ENCODE measurements around the gene IL10RB. TPM values are rescaled to one million over a fixed set of nuclear protein-coding genes. Genes with fewer than 3 reads are reported as not detected.
"Not testable (repeated sequence)": the region's sequence is repeated elsewhere in the genome, so short reads cannot be mapped to it uniquely, and the experiment has no call there.

Gene IL10RB
- total RNA-seq, 4 donors from 2014 or later = 16.9 to 31.0 (median 20.6) TPM

- no peaks in the 10 kb centered on the region for H3K9me3 ChIP-seq
- TF ChIP-seq POLR2AphosphoS5 (IDR thresholded peaks at IDR 0.05) (no peak), POLR2A (IDR thresholded peaks at IDR 0.05; ENCODE audit: low read depth) (no peak), CTCF (IDR thresholded peaks at IDR 0.05) (no peak), EP300 (IDR thresholded peaks at IDR 0.05) (no peak)
- intact Hi-C loops (cut with DNase I) = no loop called here
- H3K4me1 ChIP-seq = no peaks in the 10 kb centered on the region
- DNase-seq (ENCODE audit: extremely low spot score) = no peak
- H3K4me3 ChIP-seq = no peak overlapping the region
- peaks cover 0 to 4% (median 0%) of the 10 kb centered on the region in 4 donors for H3K27me3 ChIP-seq
- no peak overlapping the region for H3K27ac ChIP-seq (replicated peaks in 1 of 4)
- WGBS = 72% methylated on average over 5 of the region's 5 CpGs
- no peaks in the 10 kb centered on the region for H3K36me3 ChIP-seq
These were observed 50.0 kb downstream of the IL10RB start for GRCh38 chr21:33315946-33316710.

GRCh38 chr21:33317145-33317544, 51.0 kb downstream of the IL10RB start:
- Histone ChIP-seq H3K36me3 (no peaks in the 10 kb centered on the region), H3K27ac (replicated peaks in 1 of 4) (no peak overlapping the region), H3K4me1 (no peaks in the 10 kb centered on the region), H3K4me3 (no peak overlapping the region), H3K9me3 (no peaks in the 10 kb centered on the region), H3K27me3 (peaks cover 0 to 4% (median 0%) of the 10 kb centered on the region in 4 donors)
- TF ChIP-seq POLR2A (IDR thresholded peaks at IDR 0.05; ENCODE audit: low read depth) (no peak), EP300 (IDR thresholded peaks at IDR 0.05) (no peak), CTCF (IDR thresholded peaks at IDR 0.05) (no peak), POLR2AphosphoS5 (IDR thresholded peaks at IDR 0.05) (no peak)
- intact Hi-C loops (cut with DNase I) = no loop called here
- WGBS = 37% methylated on average over 6 of the region's 6 CpGs
- no peak for DNase-seq (ENCODE audit: extremely low spot score)

DNA sequence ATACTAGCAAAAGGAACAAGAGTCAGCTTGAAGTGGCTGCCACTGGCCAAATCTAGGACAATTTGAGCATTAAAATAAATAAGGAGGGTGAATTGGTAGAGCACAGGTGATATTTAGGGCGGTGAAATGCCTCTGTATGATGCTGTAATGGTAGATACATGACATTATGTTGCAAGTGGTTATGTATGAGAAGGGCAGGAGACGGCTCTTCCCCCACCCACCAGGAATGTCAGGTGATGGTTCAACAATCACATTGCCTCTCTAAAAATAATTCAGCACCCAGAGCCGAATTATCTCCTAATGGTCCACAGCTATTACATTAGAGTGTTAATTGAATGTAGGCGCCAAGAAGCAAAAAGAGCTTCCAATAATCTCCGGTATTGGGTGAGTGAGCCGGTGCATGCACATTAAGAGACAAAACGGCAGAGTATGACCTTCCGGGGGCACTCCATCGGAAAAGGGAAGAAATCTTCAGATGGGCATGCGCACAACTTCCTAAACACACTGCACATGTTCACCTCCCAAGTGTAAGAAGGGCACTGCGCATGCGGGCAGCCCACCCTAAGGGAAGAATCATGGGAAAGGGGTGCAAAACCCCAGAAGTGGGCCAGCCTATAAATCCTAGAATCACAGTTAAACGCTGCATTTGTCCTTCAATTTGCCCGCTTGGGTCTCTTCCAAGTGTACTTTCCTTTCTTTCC, 51.8 kb downstream of the IL10RB start:
- peaks cover 0 to 4% (median 0%) of the 10 kb centered on the region in 4 donors for H3K27me3 ChIP-seq
- no peaks in the 10 kb centered on the region for H3K9me3 ChIP-seq
- TF ChIP-seq POLR2AphosphoS5 (IDR thresholded peaks at IDR 0.05) (no peak), CTCF (IDR thresholded peaks at IDR 0.05) (no peak), POLR2A (IDR thresholded peaks at IDR 0.05; ENCODE audit: low read depth) (no peak), EP300 (IDR thresholded peaks at IDR 0.05) (no peak)
- no peaks in the 10 kb centered on the region for H3K36me3 ChIP-seq
- no peak for DNase-seq (ENCODE audit: extremely low spot score)
- intact Hi-C loops (cut with DNase I) = no loop called here
- H3K27ac ChIP-seq (replicated peaks in 1 of 4) = no peak overlapping the region
- H3K4me1 ChIP-seq = no peaks in the 10 kb centered on the region
- H3K4me3 ChIP-seq = no peak overlapping the region
- WGBS = 88% methylated on average over 14 of the region's 14 CpGs

- 92% methylated on average over 17 of the region's 17 CpGs for WGBS
- H3K4me3 ChIP-seq; DNase-seq (ENCODE audit: extremely low spot score); H3K27me3 ChIP-seq; H3K36me3 ChIP-seq; H3K9me3 ChIP-seq; H3K27ac ChIP-seq (replicated peaks in 1 of 4); intact Hi-C loops (cut with DNase I): not testable (repeated sequence)
- peaks cover 2 to 10% (median 6%) of the 10 kb centered on the region in 4 donors for H3K4me1 ChIP-seq
These were observed 54.8 kb downstream of the IL10RB start for GRCh38 chr21:33321005-33321404.

DNA sequence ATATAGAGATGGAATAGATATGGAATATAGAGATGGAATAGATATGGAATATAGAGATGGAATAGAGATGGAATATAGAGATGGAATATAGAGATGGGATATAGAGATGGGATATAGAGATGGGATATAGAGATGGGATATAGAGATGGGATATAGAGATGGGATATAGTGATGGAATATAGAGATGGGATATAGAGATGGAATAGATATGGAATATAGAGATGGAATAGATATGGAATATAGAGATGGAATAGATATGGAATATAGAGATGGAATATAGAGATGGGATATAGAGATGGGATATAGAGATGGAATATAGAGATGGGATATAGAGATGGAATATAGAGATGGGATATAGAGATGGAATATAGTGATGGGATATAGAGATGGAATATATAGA, 57.4 kb downstream of the IL10RB start:
- H3K9me3 ChIP-seq; H3K27me3 ChIP-seq; intact Hi-C loops (cut with DNase I); H3K36me3 ChIP-seq; DNase-seq (ENCODE audit: extremely low spot score): not testable (repeated sequence)
- peaks cover 26 to 32% (median 28%) of the 10 kb centered on the region in 4 donors for H3K4me1 ChIP-seq
- H3K4me3 ChIP-seq = peak overlapping the region; percentile 76 to 99 (median 85)
- peak overlapping the region; percentile 94 to 98 (median 96) for H3K27ac ChIP-seq (replicated peaks in 1 of 4)

All from esophagus muscularis mucosa (tissue), 4 donors.